GM21367 (cell line): ENCODE data around the gene FLT1.
A peak's percentile ranks its signal among the peaks of the same experiment; 100 is the strongest.

Experiments
- ATAC-seq: cut with Tn5 transposase; IDR thresholded peaks from one replicate; pipeline ENCODE4 v1.9.1; 2021; ENCODE audit not compliant: unreplicated experiment

Gene FLT1

GRCh38 chr13:28271056-28271840, 223.7 kb downstream of the FLT1 start:
- no peak for ATAC-seq

GRCh38 chr13:28268800-28269223, 226.1 kb downstream of the FLT1 start:
- ATAC-seq: peak; percentile 96

GRCh38 chr13:28267497-28267896, 227.4 kb downstream of the FLT1 start:
- ATAC-seq: no peak

- no peak for ATAC-seq
Measured at GRCh38 chr13:28258417-28258816, 236.5 kb downstream of the FLT1 start.

- ATAC-seq: no peak
Measured at GRCh38 chr13:28257305-28257704, 237.6 kb downstream of the FLT1 start.

GRCh38 chr13:28252547-28252946, 242.4 kb downstream of the FLT1 start:
- no peak for ATAC-seq

GRCh38 chr13:28251466-28251865, 243.5 kb downstream of the FLT1 start:
- ATAC-seq: no peak

GRCh38 chr13:28250542-28250941, 244.4 kb downstream of the FLT1 start:
- ATAC-seq: no peak
